ENCODE results near the gene PPP1R14C. TPM values are rescaled to one million over a fixed set of nuclear protein-coding genes. Genes with fewer than 3 reads are reported as not detected.
A peak's percentile ranks its signal among the peaks of the same experiment; 100 is the strongest.
"Not testable (repeated sequence)": the region's sequence is repeated elsewhere in the genome, so short reads cannot be mapped to it uniquely, and the experiment has no call there.

The PPP1R14C gene
- total RNA-seq, 1 experiment from 2014 or later: 2.5 TPM

DNA sequence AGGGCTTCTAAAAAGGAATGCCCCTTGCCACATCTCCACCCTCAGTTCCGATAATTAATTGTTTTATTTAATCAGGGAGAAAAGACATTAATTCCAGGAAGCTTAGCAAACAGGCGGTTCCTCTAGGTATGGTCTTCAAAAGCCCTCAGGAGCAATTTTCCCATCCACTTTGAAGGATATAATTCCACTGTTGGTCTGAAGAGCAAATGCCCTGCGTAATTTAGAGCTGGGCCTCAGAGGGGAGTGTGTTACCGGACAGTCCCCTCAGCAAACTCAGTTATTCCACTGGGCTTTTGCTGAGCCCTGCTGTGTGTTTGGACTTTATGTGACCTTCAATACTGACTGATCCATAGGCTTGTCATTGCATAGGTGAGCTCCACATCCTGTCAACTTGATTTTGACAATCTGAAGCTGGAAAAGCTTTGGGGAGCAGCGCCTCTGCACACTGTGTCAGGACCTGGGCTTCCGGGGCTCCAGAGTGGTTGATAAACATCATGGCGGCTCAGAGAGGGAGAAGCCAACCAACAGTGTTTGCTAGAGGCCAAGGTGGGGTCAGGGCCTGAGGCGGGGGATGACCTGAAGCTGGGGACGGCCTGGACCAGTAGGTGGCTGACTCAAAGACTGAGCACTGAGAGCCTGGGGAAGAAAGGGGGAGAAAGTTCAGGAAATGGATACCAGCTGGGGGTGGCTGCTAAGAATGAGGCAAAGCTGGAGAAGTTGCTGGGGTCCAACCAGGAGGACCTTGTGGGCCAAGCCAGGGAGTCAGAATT lies 43.5 kb downstream of the PPP1R14C start:
- POLR2A ChIA-PET: no interaction called here
- Histone ChIP-seq H3K4me1 (no peaks in the 10 kb centered on the region), H3K27me3 (replicated peaks; ENCODE audit: control insufficient read depth, insufficient read depth, low read length) (no peaks in the 10 kb centered on the region), H3K36me3 (ENCODE audit: control insufficient read depth, insufficient read depth, low read length) (no peaks in the 10 kb centered on the region), H3K9me3 (no peaks in the 10 kb centered on the region), H3K4me3 (ENCODE audit: low read depth, low read length) (no peak overlapping the region)
- Mint-ChIP-seq H3K36me3 (ENCODE audit: insufficient read depth, unreplicated experiment) (no peaks in the 10 kb centered on the region), H3K9me3 (ENCODE audit: unreplicated experiment) (no peaks in the 10 kb centered on the region), H3K27ac (ENCODE audit: unreplicated experiment) (no peak overlapping the region), H3K4me3 (ENCODE audit: unreplicated experiment) (no peak overlapping the region), H3K27me3 (ENCODE audit: insufficient read depth, unreplicated experiment) (peaks cover 4% of the 10 kb centered on the region), H3K4me1 (ENCODE audit: low read depth, unreplicated experiment) (no peaks in the 10 kb centered on the region)
- TF ChIP-seq, protein P1, sequence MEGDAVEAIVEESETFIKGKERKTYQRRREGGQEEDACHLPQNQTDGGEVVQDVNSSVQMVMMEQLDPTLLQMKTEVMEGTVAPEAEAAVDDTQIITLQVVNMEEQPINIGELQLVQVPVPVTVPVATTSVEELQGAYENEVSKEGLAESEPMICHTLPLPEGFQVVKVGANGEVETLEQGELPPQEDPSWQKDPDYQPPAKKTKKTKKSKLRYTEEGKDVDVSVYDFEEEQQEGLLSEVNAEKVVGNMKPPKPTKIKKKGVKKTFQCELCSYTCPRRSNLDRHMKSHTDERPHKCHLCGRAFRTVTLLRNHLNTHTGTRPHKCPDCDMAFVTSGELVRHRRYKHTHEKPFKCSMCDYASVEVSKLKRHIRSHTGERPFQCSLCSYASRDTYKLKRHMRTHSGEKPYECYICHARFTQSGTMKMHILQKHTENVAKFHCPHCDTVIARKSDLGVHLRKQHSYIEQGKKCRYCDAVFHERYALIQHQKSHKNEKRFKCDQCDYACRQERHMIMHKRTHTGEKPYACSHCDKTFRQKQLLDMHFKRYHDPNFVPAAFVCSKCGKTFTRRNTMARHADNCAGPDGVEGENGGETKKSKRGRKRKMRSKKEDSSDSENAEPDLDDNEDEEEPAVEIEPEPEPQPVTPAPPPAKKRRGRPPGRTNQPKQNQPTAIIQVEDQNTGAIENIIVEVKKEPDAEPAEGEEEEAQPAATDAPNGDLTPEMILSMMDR (IDR thresholded peaks at IDR 0.05; ENCODE audit: insufficient read depth in 1 of 2, low read depth in 1 of 2, low read length in 1 of 2, severe bottlenecking in 1 of 2, unreplicated experiment in 1 of 2): no peak
- intact Hi-C loops (cut with micrococcal nuclease; ENCODE audit: unreplicated experiment): no loop called here
- DNase-seq: no peak
- CTCF ChIA-PET: no interaction called here
- no TSS peak for BruUV-seq (replicated peaks)

DNA sequence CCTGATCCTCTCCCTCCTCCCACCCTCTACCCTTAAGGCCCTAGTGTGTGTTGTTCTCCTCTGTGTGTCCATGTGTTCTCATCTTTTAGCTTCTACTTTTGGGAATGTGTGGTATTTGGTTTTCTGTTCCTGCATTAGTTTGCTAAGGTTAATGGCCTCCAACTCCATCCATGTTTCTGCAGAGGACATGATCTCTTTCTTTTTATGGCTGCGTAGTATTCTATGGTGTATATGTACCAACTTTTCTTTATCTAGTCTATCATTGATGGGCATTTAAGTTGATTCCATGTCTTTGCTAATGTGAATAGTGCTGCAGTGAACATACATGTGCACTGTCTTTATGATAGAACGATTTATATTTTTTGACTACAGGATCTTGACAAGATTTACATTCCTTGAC lies 44.6 kb downstream of the PPP1R14C start:
- H3K4me3 Mint-ChIP-seq (ENCODE audit: unreplicated experiment); H3K4me1 ChIP-seq; H3K4me1 Mint-ChIP-seq (ENCODE audit: low read depth, unreplicated experiment); CTCF ChIA-PET; H3K27ac Mint-ChIP-seq (ENCODE audit: unreplicated experiment); BruUV-seq (replicated peaks); POLR2A ChIA-PET; H3K27me3 Mint-ChIP-seq (ENCODE audit: insufficient read depth, unreplicated experiment); H3K36me3 Mint-ChIP-seq (ENCODE audit: insufficient read depth, unreplicated experiment); DNase-seq; H3K9me3 Mint-ChIP-seq (ENCODE audit: unreplicated experiment); intact Hi-C loops (cut with micrococcal nuclease; ENCODE audit: unreplicated experiment); H3K36me3 ChIP-seq (ENCODE audit: control insufficient read depth, insufficient read depth, low read length); H3K27me3 ChIP-seq (replicated peaks; ENCODE audit: control insufficient read depth, insufficient read depth, low read length); H3K9me3 ChIP-seq; H3K4me3 ChIP-seq (ENCODE audit: low read depth, low read length): not testable (repeated sequence)

DNA sequence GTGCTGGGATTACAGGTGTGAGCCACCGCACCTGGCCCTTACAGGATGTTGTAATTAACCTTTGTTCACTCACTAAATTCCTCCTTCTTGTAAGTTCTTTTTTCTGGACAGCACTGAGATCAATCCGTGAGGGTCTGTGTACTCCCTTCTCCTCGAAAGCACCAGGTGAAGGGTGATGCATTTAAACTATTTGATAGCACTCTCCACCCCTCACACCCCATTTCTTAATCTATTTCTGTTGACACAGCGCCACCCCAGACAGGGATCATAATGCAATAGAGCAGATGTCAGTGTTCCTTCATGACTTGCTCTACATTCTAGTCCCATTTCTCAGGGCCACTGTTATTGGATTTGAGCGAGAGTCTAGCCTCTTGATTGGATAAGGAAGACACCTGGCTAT lies 46.3 kb downstream of the PPP1R14C start:
- no peaks in the 10 kb centered on the region for H3K4me1 ChIP-seq
- no peaks in the 10 kb centered on the region for H3K9me3 Mint-ChIP-seq (ENCODE audit: unreplicated experiment)
- no peak overlapping the region for H3K27ac Mint-ChIP-seq (ENCODE audit: unreplicated experiment)
- H3K4me3 Mint-ChIP-seq (ENCODE audit: unreplicated experiment): no peak overlapping the region
- H3K27me3 Mint-ChIP-seq (ENCODE audit: insufficient read depth, unreplicated experiment): peaks cover 4% of the 10 kb centered on the region
- BruUV-seq (replicated peaks): no TSS peak
- peaks cover 4% of the 10 kb centered on the region; the same call in 1 of the 2 replicates for H3K9me3 ChIP-seq
- POLR2A ChIA-PET: no interaction called here
- CTCF ChIA-PET: no interaction called here
- TF ChIP-seq, protein P1 (IDR thresholded peaks at IDR 0.05; ENCODE audit: insufficient read depth in 1 of 2, low read depth in 1 of 2, low read length in 1 of 2, severe bottlenecking in 1 of 2, unreplicated experiment in 1 of 2): no peak
- intact Hi-C loops (cut with micrococcal nuclease; ENCODE audit: unreplicated experiment): no loop called here
- H3K27me3 ChIP-seq (replicated peaks; ENCODE audit: control insufficient read depth, insufficient read depth, low read length): no peaks in the 10 kb centered on the region
- H3K36me3 Mint-ChIP-seq (ENCODE audit: insufficient read depth, unreplicated experiment): no peaks in the 10 kb centered on the region
- H3K36me3 ChIP-seq (ENCODE audit: control insufficient read depth, insufficient read depth, low read length): no peaks in the 10 kb centered on the region
- H3K4me1 Mint-ChIP-seq (ENCODE audit: low read depth, unreplicated experiment): no peaks in the 10 kb centered on the region
- peak in 1 of 2 experiments; percentile 64 for DNase-seq
- H3K4me3 ChIP-seq (ENCODE audit: low read depth, low read length): no peak overlapping the region

Data from Caco-2 (cell line).